ENCODE results near the gene NRBF2.

DNA sequence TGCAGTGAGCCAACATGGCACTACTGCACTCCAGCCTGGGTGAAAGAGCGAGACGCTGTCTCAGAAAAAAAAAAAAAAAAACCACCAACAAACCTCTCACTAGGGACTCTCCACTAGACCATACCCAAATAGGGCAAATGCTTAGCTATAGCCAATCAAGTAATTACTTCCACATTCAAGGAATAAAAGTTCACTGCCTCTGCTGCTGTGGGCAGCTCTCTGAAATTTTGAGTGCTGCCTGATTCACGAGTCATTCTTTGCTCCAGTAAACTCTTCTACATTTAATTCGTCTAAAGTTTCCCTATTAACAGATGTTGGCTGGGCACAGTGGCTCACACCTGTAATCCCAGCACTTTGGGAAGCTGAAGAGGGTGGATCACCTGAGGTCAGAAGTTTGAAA lies 4.7 kb upstream of the NRBF2 start:
- no peak for TF ChIP-seq CTCF (IDR thresholded peaks at IDR 0.05; ENCODE audit: poor library complexity)
- no peak for TF ChIP-seq EZH2 (IDR thresholded peaks at IDR 0.05; ENCODE audit: borderline replicate concordance)
